HepG2 (cell line): ENCODE results near the gene FAM180A. TPM values are rescaled to one million over a fixed set of nuclear protein-coding genes. Genes with fewer than 3 reads are reported as not detected.

Source experiments
- ATAC-seq: fragments of 200-7000 bp; cut with Tn5 transposase; 3 replicates; pipeline ENCODE4 v1.9.1; 2020; ENCODE audit warnings: mild to moderate bottlenecking, moderate library complexity
- BruUV-seq: library from RNA; stranded (reverse); fragments of 400-500 nt; replicated peaks from 2 replicates; lab custom pipeline; 2021; lab: Mats Ljungman, UMichigan
- CTCF ChIA-PET: fragments of 300-600 bp; formaldehyde crosslinking; extraction: SDS; loops from one replicate; lab custom pipeline; 2021; ENCODE audit warnings: low total read pairs, inconsistent platforms, low intra/inter-chr PET ratio; lab: Yijun Ruan, JAX
- POLR2A ChIA-PET: fragments of 350-600 bp; sonication (Branson Sonifier 250); formaldehyde crosslinking; loops from one replicate; lab custom pipeline; 2020; ENCODE audit warnings: antibody characterized with exemption, inconsistent platforms; lab: Yijun Ruan, JAX
- DNase-seq: peaks from one replicate; pipeline ENCODE4 v3.0.0-alpha.2; 2015; ENCODE audit warnings: low spot score
- FAIRE-seq: peaks from 3 replicates; lab custom pipeline; 2011; peaks lifted over from hg19 to GRCh38; lab: Jason Lieb, UNC
- H2AFZ ChIP-seq: one replicate; pipeline ENCODE4 v1.6.1; 2011; ENCODE audit warnings: low read length, inconsistent platforms
- H3K27ac ChIP-seq: fragments of 300-600 bp; 3 replicates; pipeline ENCODE4 v1.8.0; 2011; ENCODE audit warnings: mixed run types, mild to moderate bottlenecking, mixed read lengths, low read length, inconsistent platforms; ENCODE audit not compliant: insufficient read depth; ENCODE audit errors: extremely low read length
- H3K27me3 ChIP-seq, 2 experiments: fragments of 200-600 bp in 1 of 2; 2 replicates in 1 of 2; 3 replicates in 1 of 2; pipeline versions ENCODE4 v1.6.0 to v1.8.0; 2011; ENCODE audit warnings: low read length in 2 of 2, mild to moderate bottlenecking in 2 of 2, moderate library complexity in 2 of 2, inconsistent platforms in 1 of 2; ENCODE audit not compliant: insufficient read depth in 2 of 2, control insufficient read depth in 1 of 2
- H3K36me3 ChIP-seq, 2 experiments: fragments of 200-600 bp in 1 of 2; replicated peaks in 1 of 2; 2 replicates in 1 of 2; 3 replicates in 1 of 2; pipeline versions ENCODE4 v1.5.1 to v1.8.0; 2011; ENCODE audit warnings: low read length in 2 of 2, inconsistent platforms in 1 of 2; ENCODE audit not compliant: insufficient read depth in 2 of 2, control insufficient read depth in 1 of 2
- H3K4me1 ChIP-seq: 2 replicates; pipeline ENCODE4 v1.5.1; 2012; ENCODE audit warnings: low read length, inconsistent platforms; ENCODE audit not compliant: insufficient read depth
- H3K4me2 ChIP-seq: 2 replicates; pipeline ENCODE4 v1.6.0; 2011; ENCODE audit warnings: low read depth, low read length, inconsistent platforms
- H3K4me3 ChIP-seq, 3 experiments: fragments of 200-600 bp in 1 of 3; sonication (generic), shearing (Covaris generic) in 1 of 3; replicated peaks in 1 of 3; 2 replicates each; pipeline ENCODE4 v1.5.1; 2011 to 2016; ENCODE audit warnings: low read length in 3 of 3, inconsistent platforms in 2 of 3, low read depth in 2 of 3, mild to moderate bottlenecking in 2 of 3, control low read depth in 1 of 3, mixed read lengths in 1 of 3; ENCODE audit not compliant: insufficient read depth in 1 of 3
- H3K79me2 ChIP-seq: one replicate; pipeline ENCODE4 v1.6.1; 2011; ENCODE audit warnings: low read length, inconsistent platforms; ENCODE audit not compliant: insufficient read depth
- H3K9ac ChIP-seq: 2 replicates; pipeline ENCODE4 v1.6.0; 2011; ENCODE audit warnings: mild to moderate bottlenecking, low read depth, low read length, inconsistent platforms; ENCODE audit not compliant: insufficient read depth
- H3K9me3 ChIP-seq: 2 replicates; pipeline ENCODE4 v1.5.1; 2012; ENCODE audit warnings: mild to moderate bottlenecking, low read length
- H4K20me1 ChIP-seq: 2 replicates; pipeline ENCODE4 v1.6.0; 2011; ENCODE audit warnings: inconsistent platforms, mild to moderate bottlenecking, low read length, moderate library complexity; ENCODE audit not compliant: insufficient read depth
- KAT2B ChIP-seq: fragments of 150-350 bp; IDR thresholded peaks from 2 replicates; pipeline ENCODE4 v1.6.1; 2014; ENCODE audit warnings: low read depth, low read length, borderline replicate concordance
- PCBP2 ChIP-seq: fragments of 200-400 bp; formaldehyde crosslinking; optimal IDR thresholded peaks from 2 replicates; pipeline ENCODE3; 2018; ENCODE audit warnings: low read length, low read depth; ENCODE audit not compliant: poor library complexity, severe bottlenecking
- TAF1 ChIP-seq: sonication (generic); formaldehyde crosslinking; IDR thresholded peaks from 2 replicates; pipeline ENCODE4 v1.4.0; 2020; ENCODE audit warnings: missing genetic modification reagents
- ZNF274 ChIP-seq: sonication (generic); formaldehyde crosslinking; IDR thresholded peaks from 2 replicates; pipeline ENCODE4 v1.5.1; 2020; ENCODE audit warnings: mild to moderate bottlenecking, missing genetic modification reagents
- ZNF350 ChIP-seq: sonication (generic); formaldehyde crosslinking; IDR thresholded peaks from 2 replicates; pipeline ENCODE4 v1.4.0; 2020; ENCODE audit warnings: mild to moderate bottlenecking, low read depth, missing genetic modification reagents, borderline replicate concordance
- WGBS: methylation state at CpG from one replicate; pipeline ENCODE4 v1.1.6; 2017; ENCODE audit warnings: low lambda C conversion rate; 5-methylcytosine and 5-hydroxymethylcytosine counted together
- in situ Hi-C: cut with HindIII; loops from 2 replicates; pipeline ENCODE4 v1.10.0; 2017; ENCODE audit warnings: low pct_unique_long_range_greater_than_20kb; ENCODE audit not compliant: extremely low pct_ligation_motif_present
- intact Hi-C: fragments of 100-400 bp; cut with micrococcal nuclease; formaldehyde crosslinking; loops from one replicate; pipeline ENCODE4 v1.10.0; 2022; ENCODE audit not compliant: unreplicated experiment
- polyA plus RNA-seq, 8 experiments: library from polyadenylated mRNA; depleted of rRNA in 3 of 8; stranded (reverse) in 7 of 8; unstranded in 1 of 8; fragments of >200 nt; fragmentation: Illumina TruSeq in 4 of 8; extraction: Trizol in 4 of 8; gene quantifications; 2 replicates each; pipeline versions ENCODE4 v1.2.1 to v1.2.3, GENCODE V29; 2011 to 2016; ENCODE audit warnings: low read depth in 4 of 8, missing spikeins in 1 of 8, mixed read lengths in 1 of 8; ENCODE audit not compliant: insufficient read depth in 1 of 8
- total RNA-seq, 5 experiments: library from RNA; depleted of rRNA; stranded (reverse); fragments of >200 nt; fragmentation: Illumina TruSeq; extraction: Trizol; gene quantifications; 2 replicates each; pipeline ENCODE4 v1.2.3, GENCODE V29; 2016; ENCODE audit warnings: low read depth in 1 of 5
- TF ChIP-seq, protein P1 (sequence below): sonication (generic); formaldehyde crosslinking; IDR thresholded peaks from 2 replicates; pipeline ENCODE4 v1.8.1; 2022; ENCODE audit warnings: mild to moderate bottlenecking, missing genetic modification reagents
- TF ChIP-seq, protein P2 (sequence below): sonication (generic); formaldehyde crosslinking; IDR thresholded peaks from 2 replicates; pipeline ENCODE4 v1.5.1; 2020; ENCODE audit warnings: missing genetic modification reagents, mild to moderate bottlenecking, borderline replicate concordance

The FAM180A gene
- total and polyA plus RNA-seq, 2 of the 13 experiments (the other 11 are each of a cell fraction or from before 2014, with no cell fraction given), result not detected

- Histone ChIP-seq H3K79me2 (no peaks in the 10 kb centered on the region), H3K9me3 (no peaks in the 10 kb centered on the region), H3K36me3 (no peaks in the 10 kb centered on the region), H2AFZ (no peak overlapping the region), H4K20me1 (no peaks in the 10 kb centered on the region), H3K4me3 (no peak overlapping the region), H3K4me2 (no peak overlapping the region), H3K27me3 (peaks cover 0 to 3% of the 10 kb centered on the region in 2 experiments; a peak in 2 of 5 replicates), H3K4me1 (no peaks in the 10 kb centered on the region), H3K27ac (no peak overlapping the region), H3K9ac (no peak overlapping the region)
- CTCF ChIA-PET, result interaction anchor here (1.3 kb wide), 1 partner anchor 211 kb away, joined by 3 read pairs; no protein-coding TSS in a partner anchor
- WGBS, result 4% methylated on average over 4 of the region's 4 CpGs
- BruUV-seq, result no TSS peak
- in situ Hi-C loops, result no loop called here
- ATAC-seq, result no peak
- no peak for FAIRE-seq
- intact Hi-C loops, result no loop called here
- no peak for DNase-seq
- POLR2A ChIA-PET, result no interaction called here
- no peak for TF ChIP-seq ZNF350 (CRISPR knock-in tag)
- TF ChIP-seq PCBP2, result no peak
- TF ChIP-seq KAT2B, result no peak
- TF ChIP-seq, protein P1, sequence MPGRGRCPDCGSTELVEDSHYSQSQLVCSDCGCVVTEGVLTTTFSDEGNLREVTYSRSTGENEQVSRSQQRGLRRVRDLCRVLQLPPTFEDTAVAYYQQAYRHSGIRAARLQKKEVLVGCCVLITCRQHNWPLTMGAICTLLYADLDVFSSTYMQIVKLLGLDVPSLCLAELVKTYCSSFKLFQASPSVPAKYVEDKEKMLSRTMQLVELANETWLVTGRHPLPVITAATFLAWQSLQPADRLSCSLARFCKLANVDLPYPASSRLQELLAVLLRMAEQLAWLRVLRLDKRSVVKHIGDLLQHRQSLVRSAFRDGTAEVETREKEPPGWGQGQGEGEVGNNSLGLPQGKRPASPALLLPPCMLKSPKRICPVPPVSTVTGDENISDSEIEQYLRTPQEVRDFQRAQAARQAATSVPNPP (CRISPR knock-in tag), result no peak
- TF ChIP-seq, protein P2, sequence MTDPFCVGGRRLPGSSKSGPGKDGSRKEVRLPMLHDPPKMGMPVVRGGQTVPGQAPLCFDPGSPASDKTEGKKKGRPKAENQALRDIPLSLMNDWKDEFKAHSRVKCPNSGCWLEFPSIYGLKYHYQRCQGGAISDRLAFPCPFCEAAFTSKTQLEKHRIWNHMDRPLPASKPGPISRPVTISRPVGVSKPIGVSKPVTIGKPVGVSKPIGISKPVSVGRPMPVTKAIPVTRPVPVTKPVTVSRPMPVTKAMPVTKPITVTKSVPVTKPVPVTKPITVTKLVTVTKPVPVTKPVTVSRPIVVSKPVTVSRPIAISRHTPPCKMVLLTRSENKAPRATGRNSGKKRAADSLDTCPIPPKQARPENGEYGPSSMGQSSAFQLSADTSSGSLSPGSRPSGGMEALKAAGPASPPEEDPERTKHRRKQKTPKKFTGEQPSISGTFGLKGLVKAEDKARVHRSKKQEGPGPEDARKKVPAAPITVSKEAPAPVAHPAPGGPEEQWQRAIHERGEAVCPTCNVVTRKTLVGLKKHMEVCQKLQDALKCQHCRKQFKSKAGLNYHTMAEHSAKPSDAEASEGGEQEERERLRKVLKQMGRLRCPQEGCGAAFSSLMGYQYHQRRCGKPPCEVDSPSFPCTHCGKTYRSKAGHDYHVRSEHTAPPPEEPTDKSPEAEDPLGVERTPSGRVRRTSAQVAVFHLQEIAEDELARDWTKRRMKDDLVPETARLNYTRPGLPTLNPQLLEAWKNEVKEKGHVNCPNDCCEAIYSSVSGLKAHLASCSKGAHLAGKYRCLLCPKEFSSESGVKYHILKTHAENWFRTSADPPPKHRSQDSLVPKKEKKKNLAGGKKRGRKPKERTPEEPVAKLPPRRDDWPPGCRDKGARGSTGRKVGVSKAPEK (CRISPR knock-in tag), result no peak
- TF ChIP-seq TAF1 (CRISPR knock-in tag), result no peak
- no peak for TF ChIP-seq ZNF274
These were observed 49.5 kb upstream of the FAM180A start for GRCh38 chr7:135798095-135798494.
